Measurements from ENCODE around the gene NFIB.

Gene NFIB

GRCh38 chr9:14313951-14314423 lies at the start of gene NFIB:
Gene NFIB, minus strand, starts transcription at chr9:14314141. Its CDS starts 630 bp downstream, at chr9:14313511.
- no peak for DNase-seq (ENCODE audit: low read depth)

GRCh38 chr9:14362175-14362574 lies 48.2 kb upstream of the NFIB start:
- no peak for DNase-seq (ENCODE audit: low read depth)

GRCh38 chr9:14361074-14361473 lies 47.1 kb upstream of the NFIB start:
- DNase-seq (ENCODE audit: low read depth), result no peak

GRCh38 chr9:14358523-14358922 lies 44.6 kb upstream of the NFIB start:
- DNase-seq (ENCODE audit: low read depth), result no peak

GRCh38 chr9:14356351-14357265 lies 42.7 kb upstream of the NFIB start:
- DNase-seq (ENCODE audit: low read depth), result no peak

GRCh38 chr9:14354201-14354600 lies 40.3 kb upstream of the NFIB start:
- no peak for DNase-seq (ENCODE audit: low read depth)

- peak; percentile 57 for DNase-seq (ENCODE audit: low read depth)
These were observed 39.5 kb upstream of the NFIB start for GRCh38 chr9:14353222-14354056.

- no peak for DNase-seq (ENCODE audit: low read depth)
These were observed 38.6 kb upstream of the NFIB start for GRCh38 chr9:14352503-14352902.

- DNase-seq (ENCODE audit: low read depth), result no peak
These were observed 37.4 kb upstream of the NFIB start for GRCh38 chr9:14351221-14351836.

GRCh38 chr9:14350754-14351153 lies 36.8 kb upstream of the NFIB start:
- DNase-seq (ENCODE audit: low read depth), result no peak

- no peak for DNase-seq (ENCODE audit: low read depth)
These were observed 36.4 kb upstream of the NFIB start for GRCh38 chr9:14350349-14350728.

- no peak for DNase-seq (ENCODE audit: low read depth)
These were observed 35.8 kb upstream of the NFIB start for GRCh38 chr9:14349447-14350348.

- no peak for DNase-seq (ENCODE audit: low read depth)
These were observed 35.2 kb upstream of the NFIB start for GRCh38 chr9:14349146-14349446.

GRCh38 chr9:14348373-14349145 lies 34.6 kb upstream of the NFIB start:
- DNase-seq (ENCODE audit: low read depth), result no peak

- no peak for DNase-seq (ENCODE audit: low read depth)
These were observed 34.1 kb upstream of the NFIB start for GRCh38 chr9:14348123-14348372.

GRCh38 chr9:14347406-14348122 lies 33.6 kb upstream of the NFIB start:
- no peak for DNase-seq (ENCODE audit: low read depth)

GRCh38 chr9:14346811-14347405 lies 33.0 kb upstream of the NFIB start:
- DNase-seq (ENCODE audit: low read depth), result no peak

GRCh38 chr9:14346231-14346791 lies 32.4 kb upstream of the NFIB start:
- no peak for DNase-seq (ENCODE audit: low read depth)

GRCh38 chr9:14345354-14346230 lies 31.7 kb upstream of the NFIB start:
- DNase-seq (ENCODE audit: low read depth), result no peak

All from stimulated activated CD8-positive, alpha-beta memory T cell treated with anti-CD3 and anti-CD28 coated beads, Interleukin-15, amount 100 ng/mL, for 24 hours (primary cell).